ENCODE measurements around the gene MMP7. TPM values are rescaled to one million over a fixed set of nuclear protein-coding genes. Genes with fewer than 3 reads are reported as not detected.

MMP7 gene
- total and polyA plus RNA-seq, 2 donors (not counting 1 experiment from before 2014, with no cell fraction given): 0.17 TPM; not detected in 1

GRCh38 chr11:102534261-102534872, 3.8 kb upstream of the MMP7 start:
- Histone ChIP-seq H3K4me2 (ENCODE audit: extremely low read depth, insufficient read depth, low read length) (no peak overlapping the region), H4K20me1 (ENCODE audit: control insufficient read depth, extremely low read depth, insufficient read depth, low read length) (no peaks in the 10 kb centered on the region), H3K4me3 (replicated peaks in 1 of 4; ENCODE audit: control extremely low read depth in 1 of 4, insufficient read depth in 1 of 4, low read depth in 3 of 4, low read length in 4 of 4) (no peak overlapping the region), H3K79me2 (ENCODE audit: control insufficient read depth, insufficient read depth, low read length) (no peaks in the 10 kb centered on the region), H3K9ac (ENCODE audit: insufficient read depth, low read length) (no peak overlapping the region), H3K9me3 (ENCODE audit: control insufficient read depth, insufficient read depth, low read depth, low read length) (no peaks in the 10 kb centered on the region), H2AFZ (ENCODE audit: low read length) (no peak overlapping the region), H3K36me3 (ENCODE audit: control insufficient read depth, insufficient read depth, low read length) (no peaks in the 10 kb centered on the region), H3K27ac (ENCODE audit: insufficient read depth, low read length) (no peak overlapping the region), H3K27me3 (ENCODE audit: control insufficient read depth, insufficient read depth, low read length) (peaks cover 3% of the 10 kb centered on the region), H3K4me1 (ENCODE audit: control insufficient read depth, extremely low read depth, insufficient read depth, low read length) (no peaks in the 10 kb centered on the region)
- DNase-seq (ENCODE audit: low read depth in 2 of 2): no peak
- no peak for TF ChIP-seq EZH2 (IDR thresholded peaks at IDR 0.05; ENCODE audit: low read length, missing control alignments)
- TF ChIP-seq, protein P1, sequence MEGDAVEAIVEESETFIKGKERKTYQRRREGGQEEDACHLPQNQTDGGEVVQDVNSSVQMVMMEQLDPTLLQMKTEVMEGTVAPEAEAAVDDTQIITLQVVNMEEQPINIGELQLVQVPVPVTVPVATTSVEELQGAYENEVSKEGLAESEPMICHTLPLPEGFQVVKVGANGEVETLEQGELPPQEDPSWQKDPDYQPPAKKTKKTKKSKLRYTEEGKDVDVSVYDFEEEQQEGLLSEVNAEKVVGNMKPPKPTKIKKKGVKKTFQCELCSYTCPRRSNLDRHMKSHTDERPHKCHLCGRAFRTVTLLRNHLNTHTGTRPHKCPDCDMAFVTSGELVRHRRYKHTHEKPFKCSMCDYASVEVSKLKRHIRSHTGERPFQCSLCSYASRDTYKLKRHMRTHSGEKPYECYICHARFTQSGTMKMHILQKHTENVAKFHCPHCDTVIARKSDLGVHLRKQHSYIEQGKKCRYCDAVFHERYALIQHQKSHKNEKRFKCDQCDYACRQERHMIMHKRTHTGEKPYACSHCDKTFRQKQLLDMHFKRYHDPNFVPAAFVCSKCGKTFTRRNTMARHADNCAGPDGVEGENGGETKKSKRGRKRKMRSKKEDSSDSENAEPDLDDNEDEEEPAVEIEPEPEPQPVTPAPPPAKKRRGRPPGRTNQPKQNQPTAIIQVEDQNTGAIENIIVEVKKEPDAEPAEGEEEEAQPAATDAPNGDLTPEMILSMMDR (conservative IDR thresholded peaks at IDR 0.05 in 1 of 2, IDR thresholded peaks at IDR 0.05 in 1 of 2; ENCODE audit: low read depth in 1 of 2, low read length in 2 of 2): peak in 1 of 2 donors; percentile 3

GRCh38 chr11:102528618-102529017, 1.9 kb downstream of the MMP7 start:
- DNase-seq (ENCODE audit: low read depth in 2 of 2): peak in 1 of 2 donors; percentile 15

DNA sequence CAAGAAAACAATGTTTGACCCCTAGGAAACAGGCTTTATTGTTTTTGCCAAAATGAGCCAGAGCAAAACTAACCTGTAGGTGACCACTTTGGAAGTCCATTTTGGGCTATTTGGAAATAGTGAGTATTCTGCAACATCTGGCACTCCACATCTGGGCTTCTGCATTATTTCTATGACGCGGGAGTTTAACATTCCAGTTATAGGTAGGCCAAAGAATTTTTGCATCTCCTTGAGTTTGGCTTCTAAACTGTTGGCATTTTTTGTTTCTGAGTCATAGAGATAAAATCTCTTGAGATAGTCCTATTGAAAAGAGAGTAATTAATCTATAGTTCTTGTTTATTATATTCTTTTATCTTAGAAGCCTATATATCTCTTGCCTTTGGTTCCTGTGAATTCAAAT, 2.9 kb downstream of the MMP7 start:
- H3K79me2 ChIP-seq (ENCODE audit: control insufficient read depth, insufficient read depth, low read length): no peaks in the 10 kb centered on the region
- no peak overlapping the region for H3K4me2 ChIP-seq (ENCODE audit: extremely low read depth, insufficient read depth, low read length)
- no peaks in the 10 kb centered on the region for H3K9me3 ChIP-seq (ENCODE audit: control insufficient read depth, insufficient read depth, low read depth, low read length)
- no peak overlapping the region for H3K27ac ChIP-seq (ENCODE audit: insufficient read depth, low read length)
- TF ChIP-seq, protein P1 (conservative IDR thresholded peaks at IDR 0.05 in 1 of 2, IDR thresholded peaks at IDR 0.05 in 1 of 2; ENCODE audit: low read depth in 1 of 2, low read length in 2 of 2): no peak
- TF ChIP-seq EZH2 (IDR thresholded peaks at IDR 0.05; ENCODE audit: low read length, missing control alignments): no peak
- H3K27me3 ChIP-seq (ENCODE audit: control insufficient read depth, insufficient read depth, low read length): no peaks in the 10 kb centered on the region
- no peak overlapping the region for H3K4me3 ChIP-seq (replicated peaks in 1 of 4; ENCODE audit: control extremely low read depth in 1 of 4, insufficient read depth in 1 of 4, low read depth in 3 of 4, low read length in 4 of 4)
- H3K36me3 ChIP-seq (ENCODE audit: control insufficient read depth, insufficient read depth, low read length): no peaks in the 10 kb centered on the region
- H2AFZ ChIP-seq (ENCODE audit: low read length): no peak overlapping the region
- H3K4me1 ChIP-seq (ENCODE audit: control insufficient read depth, extremely low read depth, insufficient read depth, low read length): no peaks in the 10 kb centered on the region
- H3K9ac ChIP-seq (ENCODE audit: insufficient read depth, low read length): no peak overlapping the region
- H4K20me1 ChIP-seq (ENCODE audit: control insufficient read depth, extremely low read depth, insufficient read depth, low read length): no peaks in the 10 kb centered on the region
- DNase-seq (ENCODE audit: low read depth in 2 of 2): peak in 1 of 2 donors; percentile 61

More at GRCh38 chr11:102528618-102529017, 1.9 kb downstream of the MMP7 start:
- no peaks in the 10 kb centered on the region for H3K79me2 ChIP-seq (ENCODE audit: control insufficient read depth, insufficient read depth, low read length)
- no peaks in the 10 kb centered on the region for H3K9me3 ChIP-seq (ENCODE audit: control insufficient read depth, insufficient read depth, low read depth, low read length)
- no peak overlapping the region for H2AFZ ChIP-seq (ENCODE audit: low read length)
- no peak overlapping the region for H3K4me3 ChIP-seq (replicated peaks in 1 of 4; ENCODE audit: control extremely low read depth in 1 of 4, insufficient read depth in 1 of 4, low read depth in 3 of 4, low read length in 4 of 4)
- no peak for TF ChIP-seq EZH2 (IDR thresholded peaks at IDR 0.05; ENCODE audit: low read length, missing control alignments)
- TF ChIP-seq, protein P1 (conservative IDR thresholded peaks at IDR 0.05 in 1 of 2, IDR thresholded peaks at IDR 0.05 in 1 of 2; ENCODE audit: low read depth in 1 of 2, low read length in 2 of 2): no peak
- no peaks in the 10 kb centered on the region for H3K27me3 ChIP-seq (ENCODE audit: control insufficient read depth, insufficient read depth, low read length)
- no peaks in the 10 kb centered on the region for H3K4me1 ChIP-seq (ENCODE audit: control insufficient read depth, extremely low read depth, insufficient read depth, low read length)
- H3K27ac ChIP-seq (ENCODE audit: insufficient read depth, low read length): no peak overlapping the region
- no peak overlapping the region for H3K4me2 ChIP-seq (ENCODE audit: extremely low read depth, insufficient read depth, low read length)
- no peak overlapping the region for H3K9ac ChIP-seq (ENCODE audit: insufficient read depth, low read length)
- no peaks in the 10 kb centered on the region for H3K36me3 ChIP-seq (ENCODE audit: control insufficient read depth, insufficient read depth, low read length)
- H4K20me1 ChIP-seq (ENCODE audit: control insufficient read depth, extremely low read depth, insufficient read depth, low read length): no peaks in the 10 kb centered on the region
